GM21447 (cell line): ENCODE measurements around the gene ATP5F1D.

Source experiments
- ATAC-seq: cut with Tn5 transposase; IDR thresholded peaks from one replicate; pipeline ENCODE4 v1.9.1; 2021; ENCODE audit not compliant: unreplicated experiment

The ATP5F1D gene

DNA sequence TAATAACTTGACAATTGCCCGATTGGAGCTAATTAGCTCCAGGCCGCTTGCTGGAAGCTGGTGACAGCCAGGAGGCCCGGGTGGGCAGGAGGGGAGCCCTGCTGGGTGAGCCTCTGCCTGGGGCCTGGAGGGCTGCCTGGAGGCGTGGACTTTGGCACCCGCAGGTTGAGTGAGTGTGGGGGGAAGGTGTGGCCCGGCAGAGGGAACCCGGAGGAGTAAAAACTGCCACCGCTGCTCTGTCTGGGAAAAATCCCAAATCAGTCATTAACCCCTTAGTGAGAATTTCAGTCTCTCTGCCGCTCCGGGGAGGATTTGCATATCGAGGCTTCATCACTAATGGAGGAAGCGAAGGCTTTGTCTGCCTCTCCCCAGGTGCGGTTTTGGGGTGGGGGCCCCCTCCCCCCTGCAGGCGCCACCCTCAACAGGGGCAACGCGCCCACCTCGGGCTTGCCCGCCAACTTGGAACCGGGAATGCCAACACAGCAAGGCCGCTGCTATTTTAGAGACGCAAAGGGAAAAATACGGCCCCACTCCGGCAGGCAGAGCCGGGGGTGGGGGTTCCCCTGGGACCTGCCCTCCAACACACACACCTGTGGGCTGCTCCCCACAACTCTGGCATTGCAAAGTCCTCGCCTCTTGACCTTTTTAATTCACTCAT, 50.3 kb downstream of the ATP5F1D start:
- no peak for ATAC-seq

DNA sequence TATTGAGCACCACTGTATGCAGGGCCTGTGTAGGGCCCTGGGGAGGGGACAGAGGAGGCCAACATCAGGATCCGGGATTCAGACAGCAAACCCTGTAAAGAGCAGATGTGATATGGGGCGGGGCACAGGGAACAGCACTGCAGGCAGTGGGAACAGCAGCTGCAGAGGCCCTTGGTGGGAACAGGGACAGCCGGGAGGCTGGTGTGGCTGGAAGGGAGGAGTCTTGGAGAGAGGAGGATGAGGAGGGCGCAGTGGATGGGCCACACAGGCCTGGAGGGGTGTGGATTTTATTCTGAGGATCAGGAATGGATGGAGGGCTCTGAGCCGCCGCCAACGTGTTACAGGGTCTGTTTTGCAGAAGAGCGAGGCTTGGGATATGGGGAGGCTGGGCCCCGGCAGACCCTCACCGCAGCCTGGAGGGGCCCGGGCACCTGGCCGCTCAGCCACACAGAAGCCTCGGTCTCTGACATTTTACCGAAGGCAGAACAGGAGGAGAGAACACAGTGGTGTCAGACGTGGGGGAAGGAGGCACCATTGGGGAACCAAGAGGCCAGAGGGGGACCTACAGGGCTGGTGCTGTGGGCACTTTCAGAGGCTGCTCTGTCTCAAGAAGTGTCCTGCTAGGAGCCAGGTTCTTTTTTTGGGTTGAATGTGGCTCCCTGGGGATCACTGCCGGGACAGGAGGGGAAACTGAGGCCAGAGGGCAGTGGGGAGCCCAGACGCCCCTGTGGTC, 51.0 kb downstream of the ATP5F1D start:
- no peak for ATAC-seq

DNA sequence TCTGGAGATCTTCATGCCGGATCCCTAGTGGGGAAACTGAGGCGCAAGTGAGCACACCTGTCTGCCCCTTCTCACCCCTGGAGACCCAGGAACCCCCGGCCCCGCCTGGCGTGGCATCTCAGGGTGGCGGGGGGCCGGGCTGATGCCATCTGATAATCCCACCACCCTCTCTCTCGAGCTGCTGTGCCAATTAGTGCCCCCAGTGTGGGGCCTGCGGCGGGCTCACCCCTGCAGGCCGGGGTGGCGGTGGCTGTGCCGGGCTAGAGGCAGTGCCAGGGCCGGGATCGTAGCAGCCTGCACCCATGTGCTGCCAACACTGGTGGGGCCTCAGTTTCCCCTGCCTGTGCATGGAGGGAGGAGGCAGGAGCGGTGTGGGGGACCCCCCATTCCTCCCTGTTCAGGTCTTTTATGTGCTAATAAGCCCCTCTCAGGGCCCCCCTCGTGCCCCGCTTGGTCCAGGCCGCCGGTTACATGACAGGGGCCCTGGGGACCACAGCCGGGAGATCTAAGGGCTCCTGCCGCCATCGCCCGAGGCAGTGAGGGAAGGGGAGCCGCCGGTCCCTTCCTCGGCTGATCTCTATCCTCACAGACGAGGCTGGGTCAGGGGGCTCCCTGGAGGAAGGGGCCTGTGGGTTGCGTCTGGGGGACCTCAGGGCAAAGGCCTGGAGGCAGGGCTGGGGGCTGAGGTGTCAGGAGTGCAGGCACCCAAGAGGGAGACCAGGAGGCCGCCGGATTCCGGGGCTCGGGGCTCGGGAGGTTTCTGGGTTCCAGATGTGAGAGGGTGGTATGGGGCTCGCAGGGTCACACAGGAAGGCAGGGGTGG, 52.4 kb downstream of the ATP5F1D start:
- no peak for ATAC-seq
